HepG2 (cell line): ENCODE measurements around the gene CPN1.

Experiments
- ATF3 ChIP-seq: sonication (generic); formaldehyde crosslinking; IDR thresholded peaks from 2 replicates; pipeline ENCODE4 v1.4.0; 2020; ENCODE audit warnings: missing genetic modification reagents
- CTCF ChIP-seq: sonication (generic); formaldehyde crosslinking; IDR thresholded peaks from 2 replicates; pipeline ENCODE4 v1.5.0; 2020; ENCODE audit warnings: mild to moderate bottlenecking, missing genetic modification reagents, moderate library complexity
- KLF13 ChIP-seq: sonication (generic); formaldehyde crosslinking; IDR thresholded peaks from 2 replicates; pipeline ENCODE4 v1.4.0; 2020; ENCODE audit warnings: mild to moderate bottlenecking, missing genetic modification reagents
- NONO ChIP-seq, 2 experiments: fragments of 450-650 bp in 1 of 2; sonication (generic) in 1 of 2; formaldehyde crosslinking in 1 of 2; IDR thresholded peaks in 1 of 2; conservative IDR thresholded peaks in 1 of 2; 2 replicates each; pipeline versions ENCODE4 v1.6.1 to v1.8.0; 2017 to 2022; ENCODE audit warnings: mild to moderate bottlenecking in 1 of 2, missing genetic modification reagents in 1 of 2, moderate library complexity in 1 of 2
- POLR2AphosphoS5 ChIP-seq: IDR thresholded peaks from 2 replicates; pipeline ENCODE4 v1.6.1; 2012; ENCODE audit warnings: low read depth, low read length
- RBM22 ChIP-seq: fragments of 200-400 bp; formaldehyde crosslinking; optimal IDR thresholded peaks from 2 replicates; pipeline ENCODE3; 2017; ENCODE audit warnings: mild to moderate bottlenecking, low read length, moderate library complexity
- SETDB1 ChIP-seq: sonication (generic); formaldehyde crosslinking; IDR thresholded peaks from 2 replicates; pipeline ENCODE4 v1.5.1; 2020; ENCODE audit warnings: missing genetic modification reagents, mild to moderate bottlenecking, borderline replicate concordance
- SMC3 ChIP-seq: IDR thresholded peaks from 2 replicates; pipeline ENCODE4 v1.6.1; 2011; ENCODE audit warnings: low read length, improper control_type of control experiment
- THAP7 ChIP-seq: sonication (generic); formaldehyde crosslinking; IDR thresholded peaks from 2 replicates; pipeline ENCODE4 v1.8.1; 2023; ENCODE audit warnings: mild to moderate bottlenecking, missing genetic modification reagents
- ZMYM4 ChIP-seq: sonication (generic); formaldehyde crosslinking; IDR thresholded peaks from 2 replicates; pipeline ENCODE4 v1.8.1; 2023; ENCODE audit warnings: mild to moderate bottlenecking, missing genetic modification reagents
- ZNF552 ChIP-seq: sonication (generic); formaldehyde crosslinking; IDR thresholded peaks from 2 replicates; pipeline ENCODE4 v1.9.0; 2022; ENCODE audit warnings: missing genetic modification reagents, mild to moderate bottlenecking, borderline replicate concordance
- ZNF703 ChIP-seq: sonication (generic); formaldehyde crosslinking; IDR thresholded peaks from 2 replicates; pipeline ENCODE4 v1.5.1; 2020; ENCODE audit warnings: missing genetic modification reagents, mild to moderate bottlenecking, moderate library complexity, borderline replicate concordance

- TF ChIP-seq SMC3 (no peak), SETDB1 (CRISPR knock-in tag) (no peak), ZNF703 (CRISPR knock-in tag) (no peak), ZMYM4 (no peak), POLR2AphosphoS5 (no peak), ATF3 (CRISPR knock-in tag) (no peak), CTCF (CRISPR knock-in tag) (no peak), KLF13 (CRISPR knock-in tag) (no peak), NONO (IDR thresholded peaks at IDR 0.05) (no peak), NONO (CRISPR knock-in tag; conservative IDR thresholded peaks at IDR 0.05) (no peak), RBM22 (no peak), THAP7 (CRISPR knock-in tag) (no peak), ZNF552 (CRISPR knock-in tag) (no peak)
Observed at GRCh38 chr10:99999319-100000108, 82.2 kb downstream of the CPN1 start.
